ENCODE measurements around the gene KIF19.

KIF19 gene

GRCh38 chr17:74343121-74343520, 17.1 kb downstream of the KIF19 start:
- no peak for DNase-seq

GRCh38 chr17:74343526-74344284, 17.7 kb downstream of the KIF19 start:
- DNase-seq = no peak

- DNase-seq = no peak
Observed at GRCh38 chr17:74344658-74345057, 18.6 kb downstream of the KIF19 start.

- no peak for DNase-seq
Observed at GRCh38 chr17:74345433-74346241, 19.6 kb downstream of the KIF19 start.

GRCh38 chr17:74347646-74348045, 21.6 kb downstream of the KIF19 start:
- DNase-seq = no peak

- DNase-seq = no peak
Observed at GRCh38 chr17:74349120-74349519, 23.1 kb downstream of the KIF19 start.

GRCh38 chr17:74350486-74350885, 24.5 kb downstream of the KIF19 start:
- DNase-seq = no peak

GRCh38 chr17:74351552-74352210, 25.7 kb downstream of the KIF19 start:
- no peak for DNase-seq

GRCh38 chr17:74353446-74354060, 27.5 kb downstream of the KIF19 start:
- no peak for DNase-seq

GRCh38 chr17:74354123-74354522, 28.1 kb downstream of the KIF19 start:
- peak; percentile 80 for DNase-seq

GRCh38 chr17:74354561-74354960, 28.5 kb downstream of the KIF19 start:
- DNase-seq = no peak

GRCh38 chr17:74355065-74355464, 29.0 kb downstream of the KIF19 start:
- DNase-seq = no peak

- no peak for DNase-seq
Observed at GRCh38 chr17:74356646-74357465, 30.8 kb downstream of the KIF19 start.

- no peak for DNase-seq
Observed at GRCh38 chr17:74357466-74357809, 31.4 kb downstream of the KIF19 start.

- no peak for DNase-seq
Observed at GRCh38 chr17:74358697-74359096, 32.7 kb downstream of the KIF19 start.

GRCh38 chr17:74359916-74360315, 33.9 kb downstream of the KIF19 start:
- DNase-seq = no peak

- DNase-seq = no peak
Observed at GRCh38 chr17:74360899-74361229, 34.8 kb downstream of the KIF19 start.

GRCh38 chr17:74361230-74362068, 35.4 kb downstream of the KIF19 start, which contains the start of gene BTBD17:
TSS of gene BTBD17 (minus strand) at chr17:74361868. CDS start at chr17:74361819, 49 bp downstream.
- no peak for DNase-seq

- DNase-seq = no peak
Observed at GRCh38 chr17:74362069-74362405, 36.0 kb downstream of the KIF19 start.

- DNase-seq = no peak
Observed at GRCh38 chr17:74362810-74363498, 36.9 kb downstream of the KIF19 start.

GRCh38 chr17:74367206-74367605, 41.2 kb downstream of the KIF19 start, which contains the start of gene GPR142:
TSS of gene GPR142 (plus strand) at chr17:74367506. CDS start at chr17:74369541, 2,035 bp downstream.
- no peak for DNase-seq
